ENCODE data around the gene CASP4. TPM values are rescaled to one million over a fixed set of nuclear protein-coding genes. Genes with fewer than 3 reads are reported as not detected.

Gene CASP4
- polyA plus RNA-seq, 4 donors, result 82.8 to 113 (median 85.6) TPM

DNA sequence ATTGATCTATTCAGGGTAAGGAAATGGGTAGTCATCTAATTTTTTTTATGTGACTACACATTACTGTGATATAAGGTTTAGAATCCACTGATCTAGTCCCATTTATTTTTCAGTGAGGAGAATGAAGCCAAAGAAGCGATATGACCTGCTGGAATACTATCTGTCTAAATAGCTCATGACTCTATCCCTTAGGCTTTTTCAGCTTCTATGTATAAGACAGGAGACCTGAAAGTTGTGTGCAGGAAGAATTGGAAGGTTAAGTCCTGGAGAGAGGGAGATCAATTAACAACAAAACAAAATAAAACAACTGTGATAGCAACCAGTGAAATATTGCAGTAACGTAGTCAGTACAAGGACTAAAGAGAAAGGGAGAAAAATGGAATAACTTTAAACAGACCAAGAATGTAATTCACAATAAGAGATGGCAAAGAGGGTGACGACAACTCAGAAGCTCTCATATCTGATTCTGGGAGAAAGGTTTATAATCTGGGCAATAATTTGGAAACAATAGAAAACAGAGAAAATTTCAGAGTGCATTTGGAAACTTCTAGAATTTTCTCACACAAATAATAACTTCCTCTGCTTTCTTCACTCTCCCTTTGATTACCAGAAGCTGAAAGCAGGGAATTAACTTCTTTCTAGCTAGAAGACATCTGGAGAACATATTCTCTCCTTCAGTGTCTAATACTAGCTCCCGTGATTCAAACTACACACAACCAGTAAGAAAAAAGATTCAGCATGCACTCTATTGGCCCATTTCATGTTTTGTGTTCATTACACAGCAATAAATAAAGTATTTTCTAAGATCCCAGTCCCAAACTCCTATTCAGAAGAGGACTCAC is 50.9 kb downstream of the CASP4 start:
- H3K27ac ChIP-seq (ENCODE audit: low read depth in 1 of 3, low read length in 2 of 3), result peak overlapping the region; percentile 24 to 66 (median 30)
- 20 to 36% (median 22%) methylated on average over 3 to 4 of the region's 4 CpGs for WGBS, 3 donors
- no peaks in the 10 kb centered on the region for H3K9me3 ChIP-seq (ENCODE audit: control insufficient read depth in 2 of 2, insufficient read depth in 1 of 2, low read depth in 1 of 2, low read length in 1 of 2)
- no peaks in the 10 kb centered on the region for H3K36me3 ChIP-seq (ENCODE audit: control insufficient read depth in 3 of 3, insufficient read depth in 2 of 3, low read depth in 1 of 3, low read length in 3 of 3)
- FAIRE-seq (no peak), DNase-seq (peak in 1 of 2 donors; percentile 20)
- no peaks in the 10 kb centered on the region for H3K27me3 ChIP-seq (ENCODE audit: control insufficient read depth in 3 of 3, insufficient read depth in 3 of 3, low read length in 3 of 3)
- peak overlapping the region; percentile 19 to 46 (median 24) for H3K4me3 ChIP-seq (ENCODE audit: low read depth in 1 of 3, low read length in 3 of 3)
- peaks cover 0 to 4% (median 3%) of the 10 kb centered on the region in 3 donors for H3K4me1 ChIP-seq (ENCODE audit: control insufficient read depth in 3 of 3, insufficient read depth in 2 of 3, low read depth in 1 of 3, low read length in 2 of 3)

DNA sequence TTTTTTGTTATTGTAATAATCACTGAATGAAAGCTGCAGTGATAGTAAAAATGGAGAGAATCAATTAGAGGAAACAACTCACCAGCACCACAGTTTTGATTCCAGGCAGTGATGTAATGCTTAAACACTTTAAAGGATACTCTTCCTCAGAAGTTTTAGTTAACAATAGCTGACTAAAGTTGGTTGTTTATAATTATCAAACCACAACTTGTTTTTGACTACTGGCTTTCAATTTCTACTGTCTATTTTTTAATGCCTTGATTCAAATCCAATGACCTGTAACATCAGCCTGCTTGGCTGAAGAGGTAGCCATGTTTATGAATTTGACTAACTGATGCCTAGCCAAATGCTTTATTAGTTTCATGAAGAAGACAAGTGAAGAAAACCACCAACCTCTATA is 51.9 kb downstream of the CASP4 start:
- FAIRE-seq, result no peak
- peaks cover 0 to 4% (median 3%) of the 10 kb centered on the region in 3 donors for H3K4me1 ChIP-seq (ENCODE audit: control insufficient read depth in 3 of 3, insufficient read depth in 2 of 3, low read depth in 1 of 3, low read length in 2 of 3)
- peak in 1 of 2 donors; percentile 16 for DNase-seq
- H3K27ac ChIP-seq (ENCODE audit: low read depth in 1 of 3, low read length in 2 of 3), result no peak overlapping the region
- no peak overlapping the region for H3K4me3 ChIP-seq (ENCODE audit: low read depth in 1 of 3, low read length in 3 of 3)
- no peaks in the 10 kb centered on the region for H3K36me3 ChIP-seq (ENCODE audit: control insufficient read depth in 3 of 3, insufficient read depth in 2 of 3, low read depth in 1 of 3, low read length in 3 of 3)
- no peaks in the 10 kb centered on the region for H3K27me3 ChIP-seq (ENCODE audit: control insufficient read depth in 3 of 3, insufficient read depth in 3 of 3, low read length in 3 of 3)
- no peaks in the 10 kb centered on the region for H3K9me3 ChIP-seq (ENCODE audit: control insufficient read depth in 2 of 2, insufficient read depth in 1 of 2, low read depth in 1 of 2, low read length in 1 of 2)

DNA sequence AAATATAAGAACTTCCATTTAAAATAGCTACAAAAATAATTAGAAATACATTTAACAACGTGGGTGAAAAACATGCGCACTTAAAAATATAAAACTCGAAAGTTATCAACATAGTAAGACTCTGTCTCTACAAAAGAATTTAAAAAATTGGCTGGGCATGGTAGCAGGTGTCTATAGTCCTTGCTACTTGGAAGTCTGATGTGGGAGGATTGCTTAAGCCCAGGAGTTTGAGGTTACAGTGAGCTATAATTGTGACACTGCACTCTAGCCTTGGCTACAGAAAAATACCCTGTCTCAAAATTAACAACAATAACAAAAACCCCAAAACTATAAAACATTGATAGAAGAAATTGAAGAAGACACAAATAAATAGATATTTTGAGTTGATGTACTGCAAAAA is 56.3 kb downstream of the CASP4 start:
- Histone ChIP-seq H3K27ac (ENCODE audit: low read depth in 1 of 3, low read length in 2 of 3) (no peak overlapping the region), H3K36me3 (ENCODE audit: control insufficient read depth in 3 of 3, insufficient read depth in 2 of 3, low read depth in 1 of 3, low read length in 3 of 3) (no peaks in the 10 kb centered on the region), H3K9me3 (ENCODE audit: control insufficient read depth in 2 of 2, insufficient read depth in 1 of 2, low read depth in 1 of 2, low read length in 1 of 2) (no peaks in the 10 kb centered on the region), H3K4me1 (ENCODE audit: control insufficient read depth in 3 of 3, insufficient read depth in 2 of 3, low read depth in 1 of 3, low read length in 2 of 3) (peaks cover 0 to 4% (median 0%) of the 10 kb centered on the region in 3 donors), H3K27me3 (ENCODE audit: control insufficient read depth in 3 of 3, insufficient read depth in 3 of 3, low read length in 3 of 3) (no peaks in the 10 kb centered on the region), H3K4me3 (ENCODE audit: low read depth in 1 of 3, low read length in 3 of 3) (no peak overlapping the region)
- 90 to 92% (median 91%) methylated on average over 3 of the region's 3 CpGs for WGBS, 3 donors
- DNase-seq (no peak), FAIRE-seq (no peak)

DNA sequence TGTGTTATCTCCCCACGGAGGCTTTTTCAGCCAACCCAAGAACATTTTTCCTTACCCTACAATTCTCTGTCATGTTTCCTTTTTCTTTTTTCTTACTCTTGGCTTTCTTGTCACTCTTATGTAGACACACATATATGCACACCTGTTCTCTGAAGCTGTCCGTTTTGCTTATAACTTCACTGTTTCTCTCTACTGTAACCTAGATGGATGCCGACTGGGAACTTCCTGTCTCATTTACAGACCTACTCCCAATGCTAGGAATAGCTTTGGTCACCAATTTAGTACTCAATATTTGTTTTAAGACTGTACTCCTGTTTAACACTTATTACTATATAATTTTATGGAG is 60.2 kb downstream of the CASP4 start:
- 87 to 92% (median 88%) methylated on average over 3 of the region's 3 CpGs for WGBS, 3 donors
- DNase-seq (no peak), FAIRE-seq (no peak)
- H3K9me3 ChIP-seq (ENCODE audit: control insufficient read depth in 2 of 2, insufficient read depth in 1 of 2, low read depth in 1 of 2, low read length in 1 of 2), result no peaks in the 10 kb centered on the region
- H3K27me3 ChIP-seq (ENCODE audit: control insufficient read depth in 3 of 3, insufficient read depth in 3 of 3, low read length in 3 of 3), result no peaks in the 10 kb centered on the region
- H3K36me3 ChIP-seq (ENCODE audit: control insufficient read depth in 3 of 3, insufficient read depth in 2 of 3, low read depth in 1 of 3, low read length in 3 of 3), result peaks cover 0 to 2% (median 0%) of the 10 kb centered on the region in 3 donors
- no peaks in the 10 kb centered on the region for H3K4me1 ChIP-seq (ENCODE audit: control insufficient read depth in 3 of 3, insufficient read depth in 2 of 3, low read depth in 1 of 3, low read length in 2 of 3)
- peak overlapping the region in 1 of 3 donors; percentile 27 for H3K27ac ChIP-seq (ENCODE audit: low read depth in 1 of 3, low read length in 2 of 3)
- no peak overlapping the region for H3K4me3 ChIP-seq (ENCODE audit: low read depth in 1 of 3, low read length in 3 of 3)

DNA sequence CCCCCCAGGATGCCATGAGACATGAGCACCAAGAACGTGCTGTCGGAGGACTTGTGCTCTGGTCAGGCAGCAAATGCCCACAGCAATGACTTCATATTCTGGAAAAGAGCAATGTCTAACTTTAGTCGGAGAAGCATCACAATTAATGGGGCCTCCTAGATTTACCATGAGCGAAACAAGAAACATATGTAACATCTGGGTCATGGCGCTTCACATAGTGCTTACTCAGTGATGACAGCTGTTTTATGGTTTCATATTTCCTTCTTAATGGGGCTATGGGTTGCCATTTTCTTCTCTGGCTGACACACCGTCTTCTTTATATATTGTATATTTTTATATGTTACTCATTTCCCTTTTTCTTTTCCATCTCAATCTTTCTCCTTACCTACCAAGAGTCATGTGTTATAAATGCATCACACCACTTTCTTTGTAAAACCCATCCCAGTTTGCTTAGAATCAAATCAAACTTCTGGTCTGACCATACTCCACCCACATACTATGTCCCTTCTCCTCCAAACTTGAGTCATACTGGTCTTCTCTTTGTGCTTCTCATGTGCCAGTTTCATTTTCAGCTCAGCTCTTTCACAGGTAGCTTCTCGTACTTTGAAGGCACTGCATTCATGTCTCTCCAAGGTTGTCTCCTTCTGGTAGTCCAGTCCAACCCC is 60.7 kb downstream of the CASP4 start:
- Histone ChIP-seq H3K27me3 (ENCODE audit: control insufficient read depth in 3 of 3, insufficient read depth in 3 of 3, low read length in 3 of 3) (no peaks in the 10 kb centered on the region), H3K36me3 (ENCODE audit: control insufficient read depth in 3 of 3, insufficient read depth in 2 of 3, low read depth in 1 of 3, low read length in 3 of 3) (peaks cover 0 to 2% (median 0%) of the 10 kb centered on the region in 3 donors), H3K9me3 (ENCODE audit: control insufficient read depth in 2 of 2, insufficient read depth in 1 of 2, low read depth in 1 of 2, low read length in 1 of 2) (no peaks in the 10 kb centered on the region), H3K4me3 (ENCODE audit: low read depth in 1 of 3, low read length in 3 of 3) (no peak overlapping the region), H3K27ac (ENCODE audit: low read depth in 1 of 3, low read length in 2 of 3) (peak overlapping the region in 1 of 3 donors; percentile 27), H3K4me1 (ENCODE audit: control insufficient read depth in 3 of 3, insufficient read depth in 2 of 3, low read depth in 1 of 3, low read length in 2 of 3) (no peaks in the 10 kb centered on the region)
- no peak for FAIRE-seq
- DNase-seq, result no peak
- WGBS, 3 donors, result 70 to 81% (median 74%) methylated on average over 7 of the region's 7 CpGs

DNA sequence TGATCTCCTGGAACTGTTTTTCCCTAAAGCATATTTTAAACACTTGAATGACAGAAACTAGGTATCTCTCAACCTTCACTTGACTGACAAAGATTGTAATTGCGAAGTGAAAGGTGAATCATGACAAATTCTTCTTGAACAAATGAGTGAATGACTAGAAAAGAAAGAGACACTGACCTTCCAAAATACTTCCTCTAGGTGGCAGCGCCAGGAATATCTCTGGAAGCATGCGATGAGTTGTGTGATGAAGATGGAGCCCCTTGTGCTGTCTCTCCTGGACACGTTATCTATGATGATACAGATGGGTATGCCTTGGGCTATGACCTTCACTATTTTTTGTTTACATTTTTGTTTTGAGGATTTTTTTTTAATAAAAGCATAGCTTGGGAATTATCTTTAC is 63.1 kb downstream of the CASP4 start:
- Histone ChIP-seq H3K36me3 (ENCODE audit: control insufficient read depth in 3 of 3, insufficient read depth in 2 of 3, low read depth in 1 of 3, low read length in 3 of 3) (peaks cover 0 to 2% (median 0%) of the 10 kb centered on the region in 3 donors), H3K27me3 (ENCODE audit: control insufficient read depth in 3 of 3, insufficient read depth in 3 of 3, low read length in 3 of 3) (no peaks in the 10 kb centered on the region), H3K4me3 (ENCODE audit: low read depth in 1 of 3, low read length in 3 of 3) (no peak overlapping the region), H3K9me3 (ENCODE audit: control insufficient read depth in 2 of 2, insufficient read depth in 1 of 2, low read depth in 1 of 2, low read length in 1 of 2) (no peaks in the 10 kb centered on the region), H3K27ac (ENCODE audit: low read depth in 1 of 3, low read length in 2 of 3) (no peak overlapping the region), H3K4me1 (ENCODE audit: control insufficient read depth in 3 of 3, insufficient read depth in 2 of 3, low read depth in 1 of 3, low read length in 2 of 3) (no peaks in the 10 kb centered on the region)
- FAIRE-seq (no peak), DNase-seq (no peak)
- 93 to 96% (median 94%) methylated on average over 4 of the region's 4 CpGs for WGBS, 3 donors

DNA sequence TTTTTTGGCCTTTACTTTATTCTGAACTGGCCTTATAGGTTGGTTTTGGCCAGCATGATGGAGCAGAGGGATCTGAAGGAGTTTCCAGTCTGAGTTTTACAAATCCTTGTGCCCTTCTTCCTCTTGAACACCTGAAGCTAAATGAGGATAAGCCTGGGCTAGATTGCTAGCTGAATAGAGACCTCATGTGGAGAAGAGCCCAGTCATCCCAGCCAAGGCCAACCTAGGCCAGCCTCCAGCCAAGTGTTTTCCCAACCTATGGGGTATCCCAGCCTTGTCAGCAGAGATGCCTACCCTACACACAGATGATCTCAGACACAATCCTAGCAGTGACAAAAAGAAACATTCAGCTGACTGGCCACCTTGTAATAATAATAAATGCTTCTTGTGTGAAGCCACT is 69.1 kb downstream of the CASP4 start:
- Histone ChIP-seq H3K27me3 (ENCODE audit: control insufficient read depth in 3 of 3, insufficient read depth in 3 of 3, low read length in 3 of 3) (no peaks in the 10 kb centered on the region), H3K36me3 (ENCODE audit: control insufficient read depth in 3 of 3, insufficient read depth in 2 of 3, low read depth in 1 of 3, low read length in 3 of 3) (no peaks in the 10 kb centered on the region), H3K4me3 (ENCODE audit: low read depth in 1 of 3, low read length in 3 of 3) (no peak overlapping the region), H3K4me1 (ENCODE audit: control insufficient read depth in 3 of 3, insufficient read depth in 2 of 3, low read depth in 1 of 3, low read length in 2 of 3) (no peaks in the 10 kb centered on the region), H3K27ac (ENCODE audit: low read depth in 1 of 3, low read length in 2 of 3) (peak overlapping the region in 1 of 3 donors; percentile 4), H3K9me3 (ENCODE audit: control insufficient read depth in 2 of 2, insufficient read depth in 1 of 2, low read depth in 1 of 2, low read length in 1 of 2) (no peaks in the 10 kb centered on the region)
- DNase-seq, result no peak
- FAIRE-seq, result no peak

DNA sequence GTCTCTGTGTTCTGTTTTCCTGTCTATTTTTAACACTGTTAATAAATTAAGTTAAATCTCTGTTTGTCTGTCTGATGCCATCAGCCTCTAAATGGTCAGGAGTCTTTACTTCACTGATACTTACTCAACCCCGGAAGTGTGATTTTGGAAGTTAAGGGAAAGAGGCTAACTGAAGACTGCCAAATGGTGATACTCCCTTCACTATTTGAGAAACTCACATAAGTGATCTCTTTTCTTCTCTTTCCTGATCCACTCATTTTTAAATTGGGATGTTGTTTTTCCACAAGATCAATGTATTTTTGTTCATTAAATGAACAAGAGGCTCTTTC is 69.7 kb downstream of the CASP4 start:
- no peaks in the 10 kb centered on the region for H3K9me3 ChIP-seq (ENCODE audit: control insufficient read depth in 2 of 2, insufficient read depth in 1 of 2, low read depth in 1 of 2, low read length in 1 of 2)
- DNase-seq (no peak), FAIRE-seq (no peak)
- peak overlapping the region in 2 of 3 donors; percentile 34 to 39 for H3K27ac ChIP-seq (ENCODE audit: low read depth in 1 of 3, low read length in 2 of 3)
- WGBS, 3 donors, result 57 to 90% (median 74%) methylated on average over 1 of the region's 1 CpG
- no peaks in the 10 kb centered on the region for H3K36me3 ChIP-seq (ENCODE audit: control insufficient read depth in 3 of 3, insufficient read depth in 2 of 3, low read depth in 1 of 3, low read length in 3 of 3)
- no peaks in the 10 kb centered on the region for H3K27me3 ChIP-seq (ENCODE audit: control insufficient read depth in 3 of 3, insufficient read depth in 3 of 3, low read length in 3 of 3)
- H3K4me1 ChIP-seq (ENCODE audit: control insufficient read depth in 3 of 3, insufficient read depth in 2 of 3, low read depth in 1 of 3, low read length in 2 of 3), result no peaks in the 10 kb centered on the region
- no peak overlapping the region for H3K4me3 ChIP-seq (ENCODE audit: low read depth in 1 of 3, low read length in 3 of 3)

All from small intestine (tissue), 7 donors.